8988T (cell line): ENCODE measurements around the gene RAPGEF1.
"Not testable (repeated sequence)": the region's sequence is repeated elsewhere in the genome, so short reads cannot be mapped to it uniquely, and the experiment has no call there.

Experiments used
- DNase-seq: peaks from one replicate; pipeline ENCODE4 v3.0.0; 2011

Gene RAPGEF1

GRCh38 chr9:131739959-131740648 lies at the start of gene RAPGEF1:
RAPGEF1 (minus strand) TSS chr9:131740076; CDS start chr9:131739830, 246 bp downstream.
- DNase-seq, result peak; percentile 90

- DNase-seq, result no peak
These were observed 49.0 kb upstream of the RAPGEF1 start for GRCh38 chr9:131788851-131789250.

DNA sequence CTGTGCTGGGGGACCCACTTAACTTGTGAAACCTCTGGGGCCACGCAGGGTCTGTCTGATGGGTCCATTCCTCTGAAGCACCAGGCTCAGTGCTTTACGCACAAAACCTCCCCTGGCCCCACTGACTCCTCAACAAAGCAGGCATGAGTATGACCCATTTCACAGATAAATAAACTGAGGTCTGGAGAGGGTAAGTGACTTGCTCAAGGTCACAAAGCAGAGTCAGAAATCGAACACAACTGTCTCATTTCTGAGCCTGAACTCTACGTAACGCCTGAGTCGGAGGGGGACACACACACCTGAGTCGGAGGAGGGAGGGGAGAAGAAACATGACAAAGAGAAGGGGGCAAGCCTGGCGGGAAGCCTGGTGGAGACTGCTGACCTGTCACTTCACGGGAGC lies 48.0 kb upstream of the RAPGEF1 start:
- DNase-seq, result no peak

GRCh38 chr9:131784748-131785501 lies 45.0 kb upstream of the RAPGEF1 start:
- no peak for DNase-seq

DNA sequence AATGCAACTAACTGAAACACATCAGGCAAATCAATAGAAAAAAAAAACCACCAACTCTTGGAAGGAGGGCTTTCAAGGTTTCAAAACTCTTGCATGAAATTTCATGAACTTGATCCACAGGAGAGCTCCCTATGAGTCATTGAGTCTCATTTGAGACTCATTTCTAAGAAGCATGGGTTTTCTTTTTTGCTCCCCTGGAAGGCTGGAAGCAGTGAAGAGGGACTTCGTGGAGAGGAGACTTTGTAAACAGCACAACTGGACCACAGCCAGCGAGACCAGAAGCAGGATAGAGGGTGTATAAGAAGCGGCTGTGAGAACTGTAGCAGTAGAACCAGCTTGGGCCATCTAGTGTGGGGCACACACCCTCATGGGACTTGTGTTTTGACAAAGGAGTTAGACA lies 41.2 kb upstream of the RAPGEF1 start:
- DNase-seq, result no peak

GRCh38 chr9:131776473-131776872 lies 36.6 kb upstream of the RAPGEF1 start:
- no peak for DNase-seq

GRCh38 chr9:131776036-131776435 lies 36.2 kb upstream of the RAPGEF1 start:
- no peak for DNase-seq

DNA sequence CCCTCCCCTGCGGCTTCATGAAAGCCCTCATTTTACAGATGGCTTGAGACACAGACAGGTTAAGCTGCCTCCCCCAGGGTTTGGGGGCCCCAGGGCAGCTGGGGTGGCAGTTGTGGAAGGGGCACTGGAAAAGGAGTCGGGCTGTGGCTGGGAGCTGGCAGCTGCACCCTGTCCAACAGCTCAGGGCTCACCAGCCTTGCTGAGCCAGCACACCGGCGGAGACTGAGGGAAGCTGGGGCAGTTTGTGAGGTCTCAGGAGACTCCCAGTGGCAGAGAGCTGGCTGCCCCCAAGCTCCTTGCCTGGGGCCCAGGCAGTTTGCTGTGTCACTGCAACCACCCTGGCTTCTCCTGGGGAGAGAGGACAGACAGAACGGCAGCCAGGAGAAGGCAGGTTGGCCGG lies 34.8 kb upstream of the RAPGEF1 start:
- no peak for DNase-seq

DNA sequence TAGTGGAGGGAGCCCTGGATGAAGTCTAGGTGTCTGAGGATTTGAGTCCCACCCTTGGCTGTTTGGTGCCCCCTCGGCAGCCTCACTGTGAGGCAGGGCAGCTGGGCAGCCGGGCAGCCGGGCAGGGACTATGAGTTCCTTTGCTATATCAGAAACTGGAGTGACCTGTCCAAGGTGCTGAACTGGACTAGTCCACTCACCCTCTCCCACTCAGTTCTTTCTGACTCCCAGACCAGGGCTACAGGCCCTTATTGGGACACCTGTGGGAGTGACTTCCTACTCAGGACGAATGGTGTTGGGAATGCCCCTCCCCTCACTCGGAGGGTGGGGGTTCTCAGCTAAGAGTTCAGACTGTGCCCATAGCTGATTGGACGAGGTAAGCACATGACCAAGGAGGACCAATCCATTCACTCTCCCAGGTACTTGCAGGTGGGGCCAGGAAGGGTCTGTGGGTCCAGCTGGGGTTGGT lies 34.1 kb upstream of the RAPGEF1 start:
- peak; percentile 60 for DNase-seq

DNA sequence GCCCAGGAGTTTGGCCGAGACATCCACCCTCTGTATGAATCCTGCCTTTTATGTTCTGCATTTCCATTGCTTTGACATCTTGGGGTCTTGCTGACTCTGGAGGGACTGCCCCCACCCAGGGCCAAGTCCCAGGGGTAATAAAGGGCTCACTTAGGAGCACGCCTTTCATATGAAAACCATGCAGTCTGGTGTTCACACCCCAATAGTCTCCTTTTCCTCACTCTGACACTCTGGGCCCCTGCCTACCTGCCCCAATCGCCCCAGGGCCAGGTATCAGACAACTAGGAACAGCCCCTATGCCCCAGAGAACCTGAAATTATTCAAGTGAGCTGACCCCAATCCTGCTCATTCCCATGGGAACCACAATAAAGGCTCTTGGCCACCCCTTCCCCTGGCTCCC lies 33.1 kb upstream of the RAPGEF1 start:
- no peak for DNase-seq

DNA sequence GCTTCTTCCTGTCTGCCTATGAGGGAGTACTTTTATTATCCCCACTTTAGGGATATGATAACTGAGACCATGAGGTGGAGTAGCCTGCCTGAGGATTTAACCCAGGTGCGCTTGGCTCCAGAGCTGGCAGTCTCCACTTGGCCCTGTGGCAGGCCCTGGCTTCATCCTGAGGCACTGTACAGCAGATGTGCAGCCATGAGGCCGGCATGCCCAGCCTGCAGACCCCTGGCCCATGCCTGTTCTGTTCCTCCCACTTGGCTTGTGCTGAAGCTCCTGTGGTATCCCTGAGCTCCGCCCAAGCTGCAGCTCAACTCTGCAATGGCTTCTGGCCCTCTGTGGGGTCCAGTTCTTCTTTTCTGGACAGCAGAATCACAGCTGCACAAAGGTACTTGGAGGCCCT lies 31.8 kb upstream of the RAPGEF1 start:
- no peak for DNase-seq

- no peak for DNase-seq
These were observed 29.5 kb upstream of the RAPGEF1 start for GRCh38 chr9:131769361-131769760.

- no peak for DNase-seq
These were observed 24.7 kb upstream of the RAPGEF1 start for GRCh38 chr9:131764568-131764967.

DNA sequence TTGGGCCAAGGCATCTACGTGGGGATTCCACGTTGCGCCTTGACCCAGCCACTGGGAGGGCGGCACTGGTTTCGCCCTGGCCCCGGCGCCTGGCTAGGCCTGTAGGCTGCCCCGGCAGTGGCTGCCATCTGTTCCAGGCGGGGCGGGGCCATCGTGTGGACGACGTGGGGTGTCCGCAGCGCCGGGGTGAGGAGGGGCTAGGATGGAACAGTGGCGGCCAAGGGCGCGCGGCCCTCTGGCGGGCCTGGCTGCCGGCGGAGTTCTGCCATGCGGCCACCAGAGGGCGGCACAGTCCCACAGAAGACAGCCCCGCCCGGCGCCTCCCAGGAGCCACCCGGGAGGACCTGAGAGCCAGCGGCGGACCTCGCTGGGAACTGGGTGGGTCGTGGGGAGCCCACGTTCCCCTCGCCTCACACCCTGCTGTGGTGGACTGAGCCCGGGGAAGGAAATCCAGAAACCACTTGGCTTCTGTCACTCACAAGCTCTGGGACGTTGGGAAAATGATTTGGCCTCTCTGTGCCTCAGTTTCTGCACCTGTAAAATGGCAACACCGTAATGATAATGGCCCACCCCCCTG lies 22.6 kb upstream of the RAPGEF1 start:
- DNase-seq, result peak; percentile 85

DNA sequence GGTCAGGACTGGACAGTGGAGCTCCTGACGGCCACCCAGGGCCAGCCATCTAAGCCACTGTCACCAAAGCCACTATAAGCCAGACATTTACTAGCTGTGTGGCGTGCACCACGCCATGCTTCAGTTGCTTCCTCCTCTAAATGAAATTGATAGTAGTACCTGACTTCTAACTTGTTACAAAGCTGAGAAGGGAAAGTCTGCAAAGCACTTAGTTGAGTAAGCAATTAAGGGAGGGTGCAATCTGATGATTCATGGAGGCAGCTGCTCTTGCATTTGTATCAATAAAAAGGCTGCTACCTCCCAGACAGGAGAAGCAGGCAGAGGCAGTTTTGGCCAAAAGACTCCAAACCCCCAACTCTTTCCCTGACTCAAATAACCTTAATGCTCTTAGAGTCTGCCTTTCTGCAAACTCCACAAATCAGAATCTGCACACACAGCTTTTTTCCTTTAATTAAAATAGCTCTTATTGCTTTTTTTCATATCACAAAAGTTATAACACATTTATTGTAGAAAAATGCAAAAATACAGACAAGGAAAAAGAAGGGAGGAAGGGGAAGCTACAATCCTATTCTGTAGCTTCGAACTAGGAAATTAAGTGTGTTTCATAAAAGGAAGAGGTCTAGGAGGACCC lies 19.3 kb upstream of the RAPGEF1 start:
- no peak for DNase-seq

GRCh38 chr9:131757549-131757948 lies 17.7 kb upstream of the RAPGEF1 start:
- no peak for DNase-seq

DNA sequence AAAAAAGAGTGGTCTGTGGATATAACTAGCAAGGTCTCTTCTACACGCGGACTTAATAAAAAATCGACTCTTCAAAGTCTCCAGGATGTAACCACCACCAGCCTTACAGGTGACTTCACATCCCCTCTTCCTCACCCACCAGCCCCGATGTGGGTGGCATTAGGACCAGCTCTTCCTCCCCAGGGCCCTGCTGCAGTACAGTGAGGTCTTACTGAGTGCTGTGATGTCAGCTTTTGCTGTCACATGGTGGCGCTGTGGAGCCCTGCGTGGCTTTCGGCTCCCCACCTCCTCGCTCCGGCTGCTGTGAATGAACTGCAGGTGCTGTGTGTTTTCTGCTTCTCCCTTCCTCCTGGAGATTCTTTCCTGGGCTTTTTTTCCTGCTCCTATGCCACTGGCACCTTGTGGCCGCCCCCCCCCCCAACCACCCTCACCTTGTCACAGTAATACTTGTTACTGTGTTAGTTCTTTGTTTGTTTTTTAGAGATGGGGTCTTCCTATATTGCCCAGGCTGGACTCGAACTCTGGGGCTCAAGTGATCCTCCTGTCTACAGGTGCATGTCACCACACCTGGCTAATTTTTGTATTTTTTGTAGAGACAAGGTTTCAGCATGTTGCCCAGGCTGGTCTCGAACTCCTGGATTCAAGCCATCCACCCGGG lies 15.8 kb upstream of the RAPGEF1 start:
- no peak for DNase-seq

DNA sequence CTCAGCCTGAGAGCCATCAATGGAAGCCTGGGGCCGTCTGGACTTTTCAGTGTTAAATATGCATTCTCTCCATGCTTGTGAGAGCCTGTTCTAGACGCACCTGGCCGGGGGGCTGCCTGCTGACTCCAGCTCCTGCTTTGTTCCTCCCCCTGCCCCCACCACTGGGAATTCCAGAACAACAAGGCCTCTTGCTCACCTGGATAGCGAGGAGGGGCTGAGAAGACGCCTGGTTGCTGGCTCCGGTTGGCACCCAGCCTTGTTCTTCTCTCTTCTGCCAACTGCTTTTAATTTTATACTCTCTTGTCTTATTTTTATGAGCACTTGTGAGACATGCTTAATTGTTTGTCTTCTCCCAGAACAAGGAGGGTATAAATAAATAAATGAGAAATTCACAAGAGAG lies 15.0 kb upstream of the RAPGEF1 start:
- no peak for DNase-seq

- DNase-seq, result not testable (repeated sequence)
These were observed 13.9 kb upstream of the RAPGEF1 start for GRCh38 chr9:131753751-131754150.

DNA sequence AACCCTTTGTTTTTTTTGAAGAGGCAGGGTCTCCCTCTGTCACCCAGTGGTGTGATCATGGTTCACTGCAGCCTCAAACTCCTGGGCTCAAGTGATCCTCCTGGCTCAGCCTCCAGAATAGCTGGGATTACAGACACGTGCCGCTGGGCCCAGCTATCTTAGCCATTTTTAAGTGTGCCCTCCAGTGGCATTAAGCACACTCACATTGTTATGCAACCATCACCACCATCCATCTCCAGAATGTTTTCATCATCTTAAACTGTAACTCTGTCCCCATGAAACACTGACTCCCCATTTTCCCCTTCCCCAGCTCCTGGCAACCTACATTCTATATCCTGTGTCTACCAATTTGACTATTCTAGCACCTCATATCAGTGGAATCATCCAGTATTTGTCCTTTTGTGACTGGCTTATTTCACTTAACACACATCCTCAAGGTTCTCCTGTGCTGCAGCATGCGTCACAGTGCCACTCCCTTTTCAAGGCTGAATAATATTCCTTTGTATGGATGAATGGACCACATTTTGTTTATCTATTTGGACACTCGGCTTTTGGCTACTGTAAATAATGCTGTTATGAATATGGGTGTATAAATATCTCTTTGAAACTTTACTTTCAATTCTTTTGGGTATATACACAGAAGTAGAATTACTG lies 12.5 kb upstream of the RAPGEF1 start:
- DNase-seq, result no peak

DNA sequence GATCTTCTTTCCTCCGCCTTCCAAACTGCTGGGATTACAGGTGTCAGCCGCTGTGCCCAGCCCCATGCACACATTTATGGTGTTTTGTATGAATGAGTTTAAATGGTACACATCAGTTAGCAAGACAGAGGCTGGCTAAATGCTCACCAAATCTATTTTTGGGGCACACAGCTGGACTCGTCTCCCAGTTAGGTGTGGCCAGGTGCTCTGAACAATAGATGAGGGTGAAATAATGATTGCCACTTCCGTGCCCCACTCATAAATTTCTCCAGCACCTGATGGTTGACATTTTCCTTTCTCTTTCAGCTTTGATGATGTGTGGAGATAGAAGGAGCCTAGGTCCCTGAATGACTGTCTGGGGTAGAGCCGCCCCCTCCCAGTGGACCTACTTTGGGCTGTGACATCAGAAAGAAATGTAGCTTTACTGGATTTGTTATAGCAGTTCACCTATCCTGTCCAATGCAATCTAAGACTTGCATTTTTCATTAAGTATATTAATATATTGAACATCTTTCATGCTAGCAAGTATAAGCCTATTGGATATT lies 8.6 kb upstream of the RAPGEF1 start:
- no peak for DNase-seq

GRCh38 chr9:131747352-131747751 lies 7.5 kb upstream of the RAPGEF1 start:
- DNase-seq, result no peak
